ENCODE results near the gene IPO11. TPM values are rescaled to one million over a fixed set of nuclear protein-coding genes. Genes with fewer than 3 reads are reported as not detected.

The IPO11 gene
- total and polyA plus RNA-seq, 2 experiments from 2014 or later, result 18.7 to 64.7 TPM

GRCh38 chr5:62522811-62523210 lies 110.2 kb downstream of the IPO11 start (continued):
- TF ChIP-seq ZNF462 (CRISPR knock-in tag; IDR thresholded peaks at IDR 0.05) (no peak), REST (IDR thresholded peaks at IDR 0.05; ENCODE audit: unreplicated experiment) (no peak), EZH2phosphoT487 (IDR thresholded peaks at IDR 0.05; ENCODE audit: unreplicated experiment) (no peak), POLR2AphosphoS5 (IDR thresholded peaks at IDR 0.05; ENCODE audit: low read depth) (no peak), CREB1 (CRISPR knock-in tag; IDR thresholded peaks at IDR 0.05; ENCODE audit: low read depth) (no peak)

DNA sequence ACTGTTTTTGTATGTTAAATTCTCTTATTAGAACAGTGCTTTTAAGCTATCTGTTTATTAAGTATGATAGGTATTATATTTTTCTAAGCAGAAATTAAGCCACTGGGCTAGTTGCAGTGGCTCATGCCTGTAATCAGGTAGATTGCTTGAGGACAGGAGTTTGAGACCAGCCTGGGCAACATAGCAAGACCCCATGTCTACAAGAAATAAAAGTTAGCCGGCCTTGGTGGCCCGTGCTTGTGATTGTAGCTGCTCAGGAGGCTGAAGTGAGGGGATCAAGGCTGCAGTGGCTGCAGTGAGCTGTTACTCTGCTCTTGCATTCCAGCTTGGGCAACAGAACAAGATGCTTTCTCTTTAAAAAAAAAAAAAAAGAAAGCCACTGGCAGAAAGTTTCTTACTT lies 121.0 kb downstream of the IPO11 start:
- Histone ChIP-seq H3K27ac (ENCODE audit: low read depth) (no peak overlapping the region), H4K20me1 (replicated peaks; ENCODE audit: insufficient read depth) (no peaks in the 10 kb centered on the region), H2AFZ (no peak overlapping the region), H3K4me2 (no peak overlapping the region), H3K27me3 (ENCODE audit: insufficient read depth) (no peaks in the 10 kb centered on the region), H3K36me3 (ENCODE audit: insufficient read depth) (no peaks in the 10 kb centered on the region; the same call in 1 of the 2 replicates), H3K9me2 (ENCODE audit: insufficient read depth) (no peaks in the 10 kb centered on the region), H3K4me1 (ENCODE audit: insufficient read depth) (no peaks in the 10 kb centered on the region), H3F3A (replicated peaks; ENCODE audit: low read depth) (no peaks in the 10 kb centered on the region), H3K4me3 (no peak overlapping the region), H3K79me2 (replicated peaks; ENCODE audit: insufficient read depth) (no peaks in the 10 kb centered on the region)
- Mint-ChIP-seq H3K4me1 (peaks cover 4% of the 10 kb centered on the region; the same call in 2 of the 3 replicates), H3K4me3 (no peak overlapping the region), H3K27ac (no peak overlapping the region), H3K36me3 (ENCODE audit: low read depth) (peaks cover 16% of the 10 kb centered on the region; the same call in 2 of the 3 replicates), H3K27me3 (ENCODE audit: insufficient read depth, low read depth, poor library complexity) (peaks cover 2% of the 10 kb centered on the region), H3K9me3 (no peaks in the 10 kb centered on the region)
- no peak for ATAC-seq
- DNase-seq (ENCODE audit: low spot score), result no peak
- TF ChIP-seq EZH2phosphoT487 (IDR thresholded peaks at IDR 0.05; ENCODE audit: unreplicated experiment) (no peak), EZH2 (IDR thresholded peaks at IDR 0.05; ENCODE audit: low read depth, unreplicated experiment) (no peak), ZNF462 (CRISPR knock-in tag; IDR thresholded peaks at IDR 0.05) (no peak)

Data from GM23338 (cell line).